HG02642 (cell line): ENCODE data around the gene HSPB9.
"Not testable (repeated sequence)": the region's sequence is repeated elsewhere in the genome, so short reads cannot be mapped to it uniquely, and the experiment has no call there.

ENCODE experiments used
- ATAC-seq: cut with Tn5 transposase; IDR thresholded peaks from one replicate; pipeline ENCODE4 v1.9.1; 2021; ENCODE audit warnings: mild to moderate bottlenecking; ENCODE audit not compliant: unreplicated experiment, poor library complexity

The HSPB9 gene

DNA sequence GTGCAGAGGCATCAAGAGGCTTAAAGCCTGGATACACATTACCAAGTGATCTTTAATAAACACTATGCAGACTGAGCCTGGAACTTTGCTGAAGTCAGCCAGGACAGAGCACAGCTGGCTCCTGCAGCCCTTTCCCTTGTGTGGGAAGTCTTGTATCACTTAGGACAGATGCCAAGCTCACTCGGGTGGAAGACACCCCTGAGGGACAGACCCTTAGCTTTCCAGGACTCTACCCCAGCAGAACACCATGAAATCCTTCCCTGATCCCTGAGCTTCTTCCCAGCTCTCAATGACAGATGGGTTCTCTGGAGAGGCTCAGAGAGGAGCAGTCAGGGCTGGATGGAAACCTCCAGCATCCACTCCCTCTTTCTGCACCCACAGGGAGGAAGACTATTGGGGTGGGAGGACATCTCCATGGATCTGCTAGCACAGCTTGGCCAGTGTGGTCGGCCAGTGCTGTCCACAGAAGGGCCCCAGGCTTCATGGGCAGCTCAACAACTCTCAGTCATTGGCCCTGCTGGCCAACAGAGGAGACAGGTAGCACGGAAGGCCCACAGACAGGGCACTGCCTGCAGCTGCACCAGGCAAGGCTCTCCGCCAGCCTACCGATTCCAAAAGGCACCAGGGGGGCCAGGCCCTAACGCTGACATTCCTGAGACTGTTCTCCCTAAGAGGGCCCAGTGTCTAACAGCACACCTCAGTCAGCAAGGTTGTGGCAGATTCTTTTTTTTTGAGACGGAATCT, 16.3 kb downstream of the HSPB9 start:
- ATAC-seq: no peak

GRCh38 chr17:42140690-42141089, 18.1 kb downstream of the HSPB9 start:
- ATAC-seq: not testable (repeated sequence)

- ATAC-seq: no peak
Measured at GRCh38 chr17:42141382-42141781, 18.8 kb downstream of the HSPB9 start.

- no peak for ATAC-seq
Measured at GRCh38 chr17:42142371-42142896, 19.8 kb downstream of the HSPB9 start.

- not testable (repeated sequence) for ATAC-seq
Measured at GRCh38 chr17:42143138-42143537, 20.5 kb downstream of the HSPB9 start.

- ATAC-seq: no peak
Measured at GRCh38 chr17:42146911-42147607, 24.5 kb downstream of the HSPB9 start.

- ATAC-seq: no peak
Measured at GRCh38 chr17:42153919-42154742, 31.5 kb downstream of the HSPB9 start.

DNA sequence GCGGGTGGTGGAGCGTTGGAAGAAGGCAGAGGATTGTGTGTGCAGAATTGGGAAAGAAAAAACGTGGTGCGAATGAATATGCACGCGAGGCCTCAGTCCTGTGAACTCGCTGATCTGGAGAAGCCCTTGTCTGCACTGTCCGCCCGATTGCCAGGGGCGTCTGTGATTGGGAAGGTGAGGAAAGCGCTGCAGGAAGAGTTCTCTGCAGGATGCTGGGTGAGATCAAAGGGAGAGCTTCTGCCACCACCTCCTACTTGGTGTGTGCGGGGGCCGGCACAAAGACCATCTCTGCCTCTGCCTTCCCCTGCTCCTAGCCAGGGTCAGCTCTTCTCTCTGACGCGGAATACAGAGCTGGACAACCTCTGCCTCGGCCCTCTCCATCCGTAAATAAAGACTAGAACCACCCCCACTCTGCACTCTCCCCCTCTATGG, 33.0 kb downstream of the HSPB9 start:
- no peak for ATAC-seq

- ATAC-seq: no peak
Measured at GRCh38 chr17:42159796-42160530, 37.4 kb downstream of the HSPB9 start.

- no peak for ATAC-seq
Measured at GRCh38 chr17:42160531-42160910, 37.9 kb downstream of the HSPB9 start.

DNA sequence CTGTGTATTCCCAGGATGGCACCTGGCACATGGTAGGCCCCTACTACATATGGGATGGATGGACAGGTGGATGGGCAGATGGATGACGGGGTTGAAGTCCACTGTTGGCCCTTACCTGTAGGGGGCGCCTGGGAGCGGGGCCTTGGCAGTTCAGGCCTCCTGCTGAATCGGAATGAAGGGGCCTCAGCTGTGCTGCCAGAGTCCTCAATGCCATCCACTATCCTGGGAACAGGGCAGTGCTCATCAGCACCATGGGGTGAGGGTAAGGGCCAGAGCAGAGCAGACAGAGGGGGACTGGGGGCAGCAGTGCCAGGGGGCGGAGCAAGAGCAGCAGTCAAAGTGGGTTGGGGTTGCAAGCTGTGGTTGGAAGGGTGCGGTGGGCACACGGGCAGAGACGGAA, 40.5 kb downstream of the HSPB9 start:
- ATAC-seq: no peak

GRCh38 chr17:42163696-42164407, 41.2 kb downstream of the HSPB9 start:
- ATAC-seq: no peak

DNA sequence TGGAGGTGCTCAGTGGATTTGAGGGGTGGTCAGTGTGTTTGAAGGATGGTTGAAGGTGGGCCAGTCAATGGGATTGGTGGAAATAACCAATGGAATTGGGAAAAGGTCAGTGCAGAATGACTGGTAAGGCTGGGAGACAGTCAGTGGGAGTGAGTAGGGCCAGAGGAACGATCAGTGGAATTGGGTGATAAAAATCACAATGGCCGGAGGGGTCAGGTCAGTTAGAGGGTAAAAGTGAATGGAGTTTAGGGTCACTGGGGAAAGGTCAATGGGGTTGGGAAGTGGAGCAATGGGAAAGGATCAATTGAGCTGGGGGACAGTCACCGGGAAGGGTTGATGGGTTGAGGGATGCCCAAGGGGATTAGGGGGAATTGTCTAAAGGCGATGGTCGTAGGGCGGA, 43.1 kb downstream of the HSPB9 start:
- no peak for ATAC-seq

DNA sequence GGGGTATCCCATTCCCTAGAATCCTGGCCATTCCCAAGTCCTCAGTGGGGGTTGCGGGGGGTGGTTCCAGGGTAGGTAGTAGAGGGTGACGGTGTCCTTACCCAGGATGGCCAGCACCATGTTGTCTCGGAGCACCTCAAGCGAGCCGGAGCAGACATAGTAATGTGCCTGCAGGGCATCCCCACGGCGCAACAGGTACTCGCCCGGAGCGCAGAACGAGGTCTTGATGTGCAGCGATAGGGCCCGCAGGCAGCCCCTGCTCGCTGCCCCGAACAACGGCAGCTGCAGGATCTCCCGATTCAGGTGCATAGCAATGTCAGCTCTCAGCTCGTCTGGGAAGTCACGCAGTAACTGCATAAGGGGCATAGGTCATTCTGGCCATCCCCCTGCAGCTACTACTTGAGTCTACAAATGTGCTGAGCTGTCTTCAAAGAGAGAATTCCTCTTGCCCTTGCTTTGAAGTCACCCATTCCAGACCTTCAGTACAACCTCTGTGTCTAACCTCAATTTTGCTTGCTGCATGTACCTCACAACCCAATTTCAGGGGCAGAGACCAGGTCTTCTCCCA, 43.7 kb downstream of the HSPB9 start:
- no peak for ATAC-seq

- ATAC-seq: no peak
Measured at GRCh38 chr17:42167807-42168206, 45.2 kb downstream of the HSPB9 start.

DNA sequence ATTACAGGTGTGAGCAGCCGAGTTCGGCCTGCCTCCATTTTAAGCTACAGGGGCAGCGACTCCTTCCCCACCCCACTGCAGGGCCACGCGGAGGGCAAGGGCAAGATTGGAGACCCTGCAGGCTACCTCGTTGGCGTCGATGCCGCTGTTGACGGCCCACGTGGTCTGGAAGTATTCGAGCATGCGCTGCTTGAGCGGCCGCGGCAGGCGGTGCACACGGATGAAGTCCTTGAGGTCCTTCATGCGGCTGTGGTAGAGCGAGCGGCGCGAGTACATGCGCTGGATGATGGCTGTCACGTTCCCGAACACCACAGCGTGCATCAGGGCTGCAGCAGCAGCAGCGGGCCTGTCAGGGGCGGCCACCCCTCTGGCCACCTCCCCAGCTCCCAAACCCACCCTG, 46.7 kb downstream of the HSPB9 start:
- no peak for ATAC-seq

DNA sequence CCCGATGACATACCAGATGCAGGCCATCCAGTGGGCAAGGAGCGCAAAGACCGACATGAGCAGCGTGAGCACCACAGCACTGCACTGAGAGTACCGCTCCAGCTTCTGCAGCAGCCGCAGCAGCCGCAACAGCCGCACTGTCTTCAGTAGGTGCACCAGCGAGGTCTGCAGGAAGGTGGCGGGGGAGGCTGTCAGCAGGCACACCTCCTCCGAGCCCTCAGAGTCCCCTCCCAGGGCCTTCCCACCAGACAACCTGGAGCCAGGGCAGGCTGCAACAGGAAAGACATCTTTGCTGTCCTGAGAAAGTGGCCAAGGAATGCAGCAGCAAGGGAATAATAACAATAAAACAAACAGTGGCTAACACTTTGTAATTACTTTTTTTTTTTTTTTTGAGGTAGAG, 49.2 kb downstream of the HSPB9 start:
- ATAC-seq: no peak
